Cardiac muscle cell (in vitro differentiated cells and primary cell): ENCODE data around the gene LCTL. TPM values are rescaled to one million over a fixed set of nuclear protein-coding genes. Genes with fewer than 3 reads are reported as not detected.
A peak's percentile ranks its signal among the peaks of the same experiment; 100 is the strongest.

Experiments used
- DNase-seq, 2 donors: peaks; one replicate each; pipeline versions ENCODE4 v3.0.0 to v3.0.0-alpha.2; 2010 to 2017; ENCODE audit warnings: low read depth in 1 of 2, low spot score in 1 of 2
- H3K27ac ChIP-seq: fragments of 200-600 bp; sonication (generic); 2 replicates; pipeline ENCODE4 v1.5.1; 2016
- H3K27me3 ChIP-seq: fragments of 200-600 bp; sonication (generic); 2 replicates; pipeline ENCODE4 v1.6.0; 2016; ENCODE audit warnings: control low read depth
- H3K36me3 ChIP-seq: fragments of 200-600 bp; sonication (generic); 2 replicates; pipeline ENCODE4 v1.5.1; 2016; ENCODE audit warnings: control low read depth
- H3K4me1 ChIP-seq: fragments of 200-600 bp; sonication (generic); 2 replicates; pipeline ENCODE4 v1.8.1; 2017; ENCODE audit warnings: low read depth, mild to moderate bottlenecking, mixed run types
- H3K4me3 ChIP-seq: fragments of 200-600 bp; sonication (generic); 2 replicates; pipeline ENCODE4 v1.5.1; 2016; ENCODE audit warnings: mild to moderate bottlenecking
- H3K9me3 ChIP-seq: fragments of 200-600 bp; sonication (generic); 2 replicates; pipeline ENCODE4 v1.5.1; 2017; ENCODE audit warnings: low read depth, mild to moderate bottlenecking, control low read depth
- CTCF ChIP-seq: IDR thresholded peaks from 2 replicates; pipeline ENCODE4 v1.5.1; 2012; ENCODE audit warnings: low read depth, mild to moderate bottlenecking, low read length
- polyA plus RNA-seq: library from polyadenylated mRNA; unstranded; fragments of >200 nt; fragmentation: Nextera tagmentation; extraction: Ambion mirVana; gene quantifications from 2 replicates; pipeline ENCODE4 v1.2.1, GENCODE V29; 2016
- total RNA-seq: library from RNA; depleted of rRNA; stranded (reverse); fragments of >200 nt; gene quantifications from 2 replicates; pipeline ENCODE4 v1.2.3, GENCODE V29; 2016

The LCTL gene
- total and polyA plus RNA-seq, 2 experiments from 2014 or later = 0.20 to 0.27 TPM

GRCh38 chr15:66609876-66610275 lies 44.1 kb upstream of the LCTL start:
- H3K27me3 ChIP-seq = no peaks in the 10 kb centered on the region
- H3K4me3 ChIP-seq = no peak overlapping the region
- no peak overlapping the region for H3K27ac ChIP-seq
- no peaks in the 10 kb centered on the region for H3K36me3 ChIP-seq
- no peak for DNase-seq
- no peaks in the 10 kb centered on the region for H3K9me3 ChIP-seq
- no peak for TF ChIP-seq CTCF
- no peaks in the 10 kb centered on the region for H3K4me1 ChIP-seq

GRCh38 chr15:66608881-66609280 lies 43.1 kb upstream of the LCTL start:
- Histone ChIP-seq H3K27me3 (no peaks in the 10 kb centered on the region), H3K4me1 (no peaks in the 10 kb centered on the region), H3K36me3 (no peaks in the 10 kb centered on the region), H3K9me3 (no peaks in the 10 kb centered on the region), H3K27ac (no peak overlapping the region), H3K4me3 (no peak overlapping the region)
- DNase-seq = no peak
- TF ChIP-seq CTCF = no peak

GRCh38 chr15:66608159-66608558 lies 42.4 kb upstream of the LCTL start:
- no peaks in the 10 kb centered on the region for H3K4me1 ChIP-seq
- no peaks in the 10 kb centered on the region for H3K36me3 ChIP-seq
- TF ChIP-seq CTCF = no peak
- no peaks in the 10 kb centered on the region for H3K27me3 ChIP-seq
- H3K9me3 ChIP-seq = no peaks in the 10 kb centered on the region
- no peak overlapping the region for H3K27ac ChIP-seq
- no peak overlapping the region for H3K4me3 ChIP-seq
- no peak for DNase-seq

GRCh38 chr15:66603301-66604179 lies 37.7 kb upstream of the LCTL start:
- peak; percentile 73 to 89 for DNase-seq
- peak; percentile 83 for TF ChIP-seq CTCF
- Histone ChIP-seq H3K36me3 (no peaks in the 10 kb centered on the region), H3K27me3 (no peaks in the 10 kb centered on the region), H3K4me3 (no peak overlapping the region), H3K9me3 (no peaks in the 10 kb centered on the region), H3K27ac (no peak overlapping the region), H3K4me1 (peaks cover 9% of the 10 kb centered on the region)

- Histone ChIP-seq H3K36me3 (no peaks in the 10 kb centered on the region), H3K27me3 (no peaks in the 10 kb centered on the region), H3K9me3 (no peaks in the 10 kb centered on the region), H3K4me1 (peaks cover 9% of the 10 kb centered on the region), H3K27ac (no peak overlapping the region), H3K4me3 (no peak overlapping the region)
- DNase-seq = no peak
- no peak for TF ChIP-seq CTCF
These were observed 35.7 kb upstream of the LCTL start for GRCh38 chr15:66601521-66601920.
